ENCODE data around the gene PHF12.

- no peak for TF ChIP-seq CTCF (IDR thresholded peaks at IDR 0.05)
- no peak for TF ChIP-seq POLR2A (IDR thresholded peaks at IDR 0.05)
- no peak for TF ChIP-seq POLR2AphosphoS5 (IDR thresholded peaks at IDR 0.05)
- no peak for TF ChIP-seq EP300 (IDR thresholded peaks at IDR 0.05)
Measured at GRCh38 chr17:28918295-28918694, 33.0 kb downstream of the PHF12 start.
